ENCODE measurements around the gene PAXX. TPM values are rescaled to one million over a fixed set of nuclear protein-coding genes. Genes with fewer than 3 reads are reported as not detected.

The PAXX gene
- polyA plus RNA-seq, 12 donors, result 15.5 to 51.6 (median 19.6) TPM; not detected in 1

Other genes with a start within 250 kb of the PAXX start
- 10 to 100 TPM in 1 of 12 donors, 1 to 10 TPM in 10, not detected in 1; 2.0 to 21.3 (median 7.1) TPM for gene LCN10, start 249.5 kb upstream of the PAXX start, polyA plus RNA-seq (ENCODE audit: insufficient read length in 12 of 12)
- gene LCN6, start 243.9 kb upstream of the PAXX start, polyA plus RNA-seq (ENCODE audit: insufficient read length in 12 of 12), result under 1 TPM in 2 of 12 donors, not detected in 10; 0.21 to 0.40 TPM
- gene LCN8, start 234.2 kb upstream of the PAXX start, polyA plus RNA-seq (ENCODE audit: insufficient read length in 12 of 12), result 10 to 100 TPM in 1 of 12 donors, 1 to 10 TPM in 8, under 1 TPM in 1, not detected in 2; 0.48 to 10.9 (median 4.1) TPM
- 1 to 10 TPM in 1 of 12 donors, under 1 TPM in 9, not detected in 2; 0.20 to 1.1 (median 0.44) TPM for gene LCN15, start 227.9 kb upstream of the PAXX start, polyA plus RNA-seq (ENCODE audit: insufficient read length in 12 of 12)
- gene TMEM141, start 201.1 kb upstream of the PAXX start, polyA plus RNA-seq (ENCODE audit: insufficient read length in 12 of 12), result 100 to 1,000 TPM in 1 of 12 donors, 10 to 100 TPM in 10, not detected in 1; 26.7 to 128 (median 30.8) TPM
- 1 to 10 TPM in 9 of 12 donors, under 1 TPM in 1, not detected in 2; 0.71 to 3.7 (median 2.7) TPM for gene CCDC183, start 196.1 kb upstream of the PAXX start, polyA plus RNA-seq (ENCODE audit: insufficient read length in 12 of 12)
- gene RABL6, start 184.5 kb upstream of the PAXX start, polyA plus RNA-seq (ENCODE audit: insufficient read length in 12 of 12), result 10 to 100 TPM in 11 of 12 donors, not detected in 1; 40.9 to 81.7 (median 48.7) TPM
- gene AJM1, start 149.9 kb upstream of the PAXX start, polyA plus RNA-seq (ENCODE audit: insufficient read length in 12 of 12), result 1 to 10 TPM in 10 of 12 donors, under 1 TPM in 1, not detected in 1; 0.93 to 7.0 (median 1.5) TPM
- gene PHPT1, start 143.0 kb upstream of the PAXX start, polyA plus RNA-seq (ENCODE audit: insufficient read length in 12 of 12), result 100 to 1,000 TPM in 2 of 12 donors, 10 to 100 TPM in 9, not detected in 1; 60.3 to 100 (median 73.7) TPM
- gene MAMDC4, start 140.1 kb upstream of the PAXX start, polyA plus RNA-seq (ENCODE audit: insufficient read length in 12 of 12), result 100 to 1,000 TPM in 1 of 12 donors, 1 to 10 TPM in 10, not detected in 1; 2.7 to 131 (median 3.9) TPM
- gene EDF1, start 126.1 kb upstream of the PAXX start, polyA plus RNA-seq (ENCODE audit: insufficient read length in 12 of 12), result 100 to 1,000 TPM in 11 of 12 donors, not detected in 1; 262 to 391 (median 299) TPM
- 10 to 100 TPM in 5 of 12 donors, 1 to 10 TPM in 6, not detected in 1; 7.1 to 15.5 (median 9.1) TPM for gene TRAF2, start 105.9 kb upstream of the PAXX start, polyA plus RNA-seq (ENCODE audit: insufficient read length in 12 of 12)
- 10 to 100 TPM in 11 of 12 donors, not detected in 1; 26.2 to 46.7 (median 30.6) TPM for gene FBXW5, start 47.7 kb upstream of the PAXX start, polyA plus RNA-seq (ENCODE audit: insufficient read length in 12 of 12)
- 1 to 10 TPM in 1 of 12 donors, under 1 TPM in 7, not detected in 4; 0.27 to 1.2 (median 0.48) TPM for gene C8G, start 47.2 kb upstream of the PAXX start, polyA plus RNA-seq (ENCODE audit: insufficient read length in 12 of 12)
- 1 to 10 TPM in 5 of 12 donors, under 1 TPM in 4, not detected in 3; 0.23 to 1.4 (median 1.1) TPM for gene LCN12, start 40.1 kb upstream of the PAXX start, polyA plus RNA-seq (ENCODE audit: insufficient read length in 12 of 12)
- gene PTGDS, start 14.9 kb upstream of the PAXX start, polyA plus RNA-seq (ENCODE audit: insufficient read length in 12 of 12), result 10 to 100 TPM in 6 of 12 donors, 1 to 10 TPM in 4, not detected in 2; 5.3 to 30.3 (median 13.6) TPM
- gene LCNL1, start 9.4 kb upstream of the PAXX start, polyA plus RNA-seq (ENCODE audit: insufficient read length in 12 of 12), result under 1 TPM in 10 of 12 donors, not detected in 2; 0.19 to 0.74 (median 0.54) TPM
- 10 to 100 TPM in 1 of 12 donors, 1 to 10 TPM in 2, under 1 TPM in 6, not detected in 3; 0.23 to 26.6 (median 0.49) TPM for gene CLIC3, start 4.1 kb downstream of the PAXX start, polyA plus RNA-seq (ENCODE audit: insufficient read length in 12 of 12)
- 10 to 100 TPM in 11 of 12 donors, not detected in 1; 10.1 to 28.9 (median 13.0) TPM for gene ABCA2, start 35.8 kb downstream of the PAXX start, polyA plus RNA-seq (ENCODE audit: insufficient read length in 12 of 12)
- gene FUT7, start 39.7 kb downstream of the PAXX start, polyA plus RNA-seq (ENCODE audit: insufficient read length in 12 of 12), result under 1 TPM in 3 of 12 donors, not detected in 9; 0.05 to 0.45 (median 0.08) TPM
- 10 to 100 TPM in 11 of 12 donors, not detected in 1; 26.6 to 48.0 (median 30.3) TPM for gene NPDC1, start 53.8 kb downstream of the PAXX start, polyA plus RNA-seq (ENCODE audit: insufficient read length in 12 of 12)
- 10 to 100 TPM in 7 of 12 donors, 1 to 10 TPM in 4, not detected in 1; 8.6 to 21.8 (median 12.8) TPM for gene ENTPD2, start 61.6 kb downstream of the PAXX start, polyA plus RNA-seq (ENCODE audit: insufficient read length in 12 of 12)
- 1 to 10 TPM in 11 of 12 donors, not detected in 1; 2.0 to 8.0 (median 3.3) TPM for gene SAPCD2, start 78.1 kb downstream of the PAXX start, polyA plus RNA-seq (ENCODE audit: insufficient read length in 12 of 12)
- 1 to 10 TPM in 10 of 12 donors, not detected in 2; 1.4 to 3.8 (median 1.8) TPM for gene UAP1L1, start 85.1 kb downstream of the PAXX start, polyA plus RNA-seq (ENCODE audit: insufficient read length in 12 of 12)
- 10 to 100 TPM in 11 of 12 donors, not detected in 1; 34.2 to 65.1 (median 37.7) TPM for gene MAN1B1, start 94.6 kb downstream of the PAXX start, polyA plus RNA-seq (ENCODE audit: insufficient read length in 12 of 12)
- gene DPP7, start 122.3 kb downstream of the PAXX start, polyA plus RNA-seq (ENCODE audit: insufficient read length in 12 of 12), result 10 to 100 TPM in 11 of 12 donors, not detected in 1; 16.7 to 86.0 (median 23.7) TPM
- under 1 TPM in 4 of 12 donors, not detected in 8; 0.09 to 0.84 (median 0.14) TPM for gene GRIN1, start 146.7 kb downstream of the PAXX start, polyA plus RNA-seq (ENCODE audit: insufficient read length in 12 of 12)
- not detected for gene LRRC26, start 177.6 kb downstream of the PAXX start, polyA plus RNA-seq (ENCODE audit: insufficient read length in 12 of 12)
- not detected for gene TMEM210, start 179.6 kb downstream of the PAXX start, polyA plus RNA-seq (ENCODE audit: insufficient read length in 12 of 12)
- gene ANAPC2, start 196.1 kb downstream of the PAXX start, polyA plus RNA-seq (ENCODE audit: insufficient read length in 12 of 12), result 10 to 100 TPM in 11 of 12 donors, not detected in 1; 21.1 to 36.5 (median 30.4) TPM
- gene SSNA1, start 196.3 kb downstream of the PAXX start, polyA plus RNA-seq (ENCODE audit: insufficient read length in 12 of 12), result 10 to 100 TPM in 11 of 12 donors, not detected in 1; 36.2 to 86.3 (median 45.8) TPM
- gene TPRN, start 208.3 kb downstream of the PAXX start, polyA plus RNA-seq (ENCODE audit: insufficient read length in 12 of 12), result 10 to 100 TPM in 2 of 12 donors, 1 to 10 TPM in 9, not detected in 1; 4.2 to 10.4 (median 7.9) TPM
- gene TMEM203, start 213.2 kb downstream of the PAXX start, polyA plus RNA-seq (ENCODE audit: insufficient read length in 12 of 12), result 10 to 100 TPM in 11 of 12 donors, not detected in 1; 20.7 to 39.2 (median 31.1) TPM
- 10 to 100 TPM in 2 of 12 donors, 1 to 10 TPM in 9, not detected in 1; 4.9 to 13.3 (median 6.9) TPM for gene NDOR1, start 213.3 kb downstream of the PAXX start, polyA plus RNA-seq (ENCODE audit: insufficient read length in 12 of 12)
- gene RNF208, start 229.8 kb downstream of the PAXX start, polyA plus RNA-seq (ENCODE audit: insufficient read length in 12 of 12), result 1 to 10 TPM in 10 of 12 donors, not detected in 2; 1.7 to 7.1 (median 2.3) TPM
- 1 to 10 TPM in 9 of 12 donors, under 1 TPM in 1, not detected in 2; 0.91 to 3.2 (median 2.1) TPM for gene CYSRT1, start 232.8 kb downstream of the PAXX start, polyA plus RNA-seq (ENCODE audit: insufficient read length in 12 of 12)
- gene RNF224, start 235.1 kb downstream of the PAXX start, polyA plus RNA-seq (ENCODE audit: insufficient read length in 12 of 12), result 1 to 10 TPM in 7 of 12 donors, under 1 TPM in 3, not detected in 2; 0.66 to 2.9 (median 1.3) TPM
- gene SLC34A3, start 238.5 kb downstream of the PAXX start, polyA plus RNA-seq (ENCODE audit: insufficient read length in 12 of 12), result 1 to 10 TPM in 6 of 12 donors, under 1 TPM in 4, not detected in 2; 0.43 to 1.6 (median 1.0) TPM
- 100 to 1,000 TPM in 11 of 12 donors, not detected in 1; 121 to 306 (median 157) TPM for gene TUBB4B, start 248.9 kb downstream of the PAXX start, polyA plus RNA-seq (ENCODE audit: insufficient read length in 12 of 12)

Measured in muscle of arm (tissue), 12 donors.